GM06990 (cell line): ENCODE measurements around the gene ANKRD42.

Experiments used
- DNase-seq: peaks from one replicate; pipeline ENCODE4 v3.0.0-alpha.2; 2011; ENCODE audit not compliant: insufficient read length; ENCODE audit errors: extremely low read depth
- H3K27me3 ChIP-seq: replicated peaks from 2 replicates; pipeline ENCODE4 v1.6.0; 2011; ENCODE audit warnings: low read length; ENCODE audit not compliant: control insufficient read depth, insufficient read depth
- H3K36me3 ChIP-seq: 2 replicates; pipeline ENCODE4 v1.5.1; 2011; ENCODE audit warnings: low read length; ENCODE audit not compliant: control insufficient read depth, insufficient read depth
- H3K4me3 ChIP-seq: replicated peaks from 2 replicates; pipeline ENCODE4 v1.5.1; 2011; ENCODE audit warnings: low read depth, mild to moderate bottlenecking, control low read depth, low read length
- CTCF ChIP-seq: IDR thresholded peaks from 2 replicates; pipeline ENCODE4 v1.5.1; 2011; ENCODE audit warnings: low read length, control low read depth, mild to moderate bottlenecking, inconsistent platforms; ENCODE audit not compliant: insufficient read depth, poor library complexity, severe bottlenecking

Gene ANKRD42

GRCh38 chr11:83185767-83186166 lies 7.7 kb upstream of the ANKRD42 start:
- Histone ChIP-seq H3K27me3 (no peaks in the 10 kb centered on the region), H3K4me3 (no peak overlapping the region), H3K36me3 (peaks cover 9% of the 10 kb centered on the region)
- no peak for DNase-seq
- no peak for TF ChIP-seq CTCF

GRCh38 chr11:83187465-83187864 lies 6.0 kb upstream of the ANKRD42 start:
- Histone ChIP-seq H3K4me3 (no peak overlapping the region), H3K36me3 (peaks cover 6% of the 10 kb centered on the region), H3K27me3 (no peaks in the 10 kb centered on the region)
- DNase-seq = no peak
- TF ChIP-seq CTCF = no peak

- no peak for DNase-seq
- no peaks in the 10 kb centered on the region for H3K27me3 ChIP-seq
Observed at GRCh38 chr11:83191491-83191890, 2.0 kb upstream of the ANKRD42 start.

GRCh38 chr11:83191986-83192385 lies 1.5 kb upstream of the ANKRD42 start:
- Histone ChIP-seq H3K36me3 (no peaks in the 10 kb centered on the region; the same call in none of the 2 replicates), H3K4me3 (no peak overlapping the region; the same call in 1 of the 2 replicates), H3K27me3 (no peaks in the 10 kb centered on the region)
- no peak for DNase-seq
- no peak for TF ChIP-seq CTCF

More at GRCh38 chr11:83191491-83191890, 2.0 kb upstream of the ANKRD42 start:
- TF ChIP-seq CTCF = no peak
- no peaks in the 10 kb centered on the region; the same call in none of the 2 replicates for H3K36me3 ChIP-seq
- no peak overlapping the region for H3K4me3 ChIP-seq

GRCh38 chr11:83192606-83193245 lies 786 bp upstream of the ANKRD42 start:
- no peak for TF ChIP-seq CTCF
- H3K36me3 ChIP-seq = no peaks in the 10 kb centered on the region; the same call in none of the 2 replicates
- no peaks in the 10 kb centered on the region for H3K27me3 ChIP-seq
- DNase-seq = no peak
- peak overlapping the region; percentile 78 for H3K4me3 ChIP-seq
